ENCODE measurements around the gene COL11A1. TPM values are rescaled to one million over a fixed set of nuclear protein-coding genes. Genes with fewer than 3 reads are reported as not detected.

COL11A1 gene
- total RNA-seq, 4 donors from 2014 or later = not detected

- intact Hi-C loops (cut with DNase I) = no loop called here
- TF ChIP-seq CTCF (IDR thresholded peaks at IDR 0.05) (no peak), POLR2A (IDR thresholded peaks at IDR 0.05) (no peak)
- Histone ChIP-seq H3K9me3 (peaks cover 0 to 13% (median 0%) of the 10 kb centered on the region in 3 donors), H3K4me3 (no peak overlapping the region), H3K27ac (no peak overlapping the region), H3K36me3 (no peaks in the 10 kb centered on the region), H3K4me1 (no peaks in the 10 kb centered on the region), H3K27me3 (no peaks in the 10 kb centered on the region)
- DNase-seq = no peak
- WGBS, 2 donors = 81 to 86% methylated on average over 3 of the region's 3 CpGs
Observed at GRCh38 chr1:102851616-102852015, 256.7 kb downstream of the COL11A1 start.

- Histone ChIP-seq H3K27ac (no peak overlapping the region), H3K9me3 (peaks cover 0 to 4% (median 2%) of the 10 kb centered on the region in 3 donors), H3K4me3 (no peak overlapping the region), H3K4me1 (no peaks in the 10 kb centered on the region), H3K36me3 (no peaks in the 10 kb centered on the region), H3K27me3 (no peaks in the 10 kb centered on the region)
- 13 to 35% methylated on average over 1 to 2 of the region's 3 CpGs for WGBS, 2 donors
- no peak for TF ChIP-seq POLR2A (IDR thresholded peaks at IDR 0.05)
- no peak for TF ChIP-seq CTCF (IDR thresholded peaks at IDR 0.05)
- no peak for DNase-seq
- intact Hi-C loops (cut with DNase I) = no loop called here
Observed at GRCh38 chr1:102842606-102843005, 265.7 kb downstream of the COL11A1 start.

GRCh38 chr1:102840741-102841140 lies 267.6 kb downstream of the COL11A1 start:
- Histone ChIP-seq H3K4me3 (no peak overlapping the region), H3K4me1 (no peaks in the 10 kb centered on the region), H3K27me3 (no peaks in the 10 kb centered on the region), H3K27ac (no peak overlapping the region), H3K36me3 (no peaks in the 10 kb centered on the region), H3K9me3 (peaks cover 0 to 4% (median 2%) of the 10 kb centered on the region in 3 donors)
- intact Hi-C loops (cut with DNase I) = no loop called here
- TF ChIP-seq POLR2A (IDR thresholded peaks at IDR 0.05) (no peak), CTCF (IDR thresholded peaks at IDR 0.05) (no peak)
- no peak for DNase-seq
- 62 to 71% methylated on average over 5 of the region's 5 CpGs for WGBS, 2 donors

GRCh38 chr1:102838016-102838415 lies 270.3 kb downstream of the COL11A1 start:
- WGBS, 2 donors = 69 to 86% methylated on average over 4 of the region's 4 CpGs
- Histone ChIP-seq H3K36me3 (no peaks in the 10 kb centered on the region), H3K9me3 (peaks cover 0 to 7% (median 6%) of the 10 kb centered on the region in 3 donors), H3K27me3 (no peaks in the 10 kb centered on the region), H3K4me1 (no peaks in the 10 kb centered on the region), H3K4me3 (no peak overlapping the region), H3K27ac (no peak overlapping the region)
- no peak for TF ChIP-seq CTCF (IDR thresholded peaks at IDR 0.05)
- TF ChIP-seq POLR2A (IDR thresholded peaks at IDR 0.05) = no peak
- no peak for DNase-seq
- intact Hi-C loops (cut with DNase I) = no loop called here

- WGBS, 2 donors = 45 to 74% methylated on average over 1 of the region's 1 CpG
- no peak overlapping the region for H3K4me3 ChIP-seq
- H3K36me3 ChIP-seq = no peaks in the 10 kb centered on the region
- peaks cover 0 to 7% (median 6%) of the 10 kb centered on the region in 3 donors for H3K9me3 ChIP-seq
- DNase-seq = no peak
- H3K27ac ChIP-seq = no peak overlapping the region
- no peaks in the 10 kb centered on the region for H3K4me1 ChIP-seq
- no peaks in the 10 kb centered on the region for H3K27me3 ChIP-seq
- intact Hi-C loops (cut with DNase I) = no loop called here
- TF ChIP-seq CTCF (IDR thresholded peaks at IDR 0.05) (no peak), POLR2A (IDR thresholded peaks at IDR 0.05) (no peak)
Observed at GRCh38 chr1:102837551-102837950, 270.8 kb downstream of the COL11A1 start.

Data from esophagus squamous epithelium (tissue), 5 donors.